Panc1 (cell line): ENCODE results near the gene PRH2.
A peak's percentile ranks its signal among the peaks of the same experiment; 100 is the strongest.

Experiments
- POLR2AphosphoS5 ChIP-seq: IDR thresholded peaks from 2 replicates; pipeline ENCODE4 v1.6.1; 2012; ENCODE audit warnings: mild to moderate bottlenecking, low read depth, low read length, moderate library complexity
- REST ChIP-seq, 2 experiments: IDR thresholded peaks; 2 replicates each; pipeline ENCODE4 v1.6.1; 2011 to 2012; ENCODE audit warnings: low read depth in 2 of 2, control low read depth in 1 of 2, low read length in 1 of 2, mild to moderate bottlenecking in 1 of 2, moderate library complexity in 1 of 2; ENCODE audit not compliant: insufficient read depth in 1 of 2
- SIN3A ChIP-seq: IDR thresholded peaks from 2 replicates; pipeline ENCODE4 v1.6.1; 2012; ENCODE audit warnings: low read depth, mild to moderate bottlenecking, low read length, moderate library complexity, borderline replicate concordance; ENCODE audit not compliant: insufficient read depth
- TCF7L2 ChIP-seq: IDR thresholded peaks from 2 replicates; pipeline ENCODE4 v1.6.1; 2011; ENCODE audit warnings: mild to moderate bottlenecking, low read depth, low read length, inconsistent platforms
- TF ChIP-seq, protein P1 (sequence below): fragments of 450-650 bp; IDR thresholded peaks from 2 replicates; pipeline ENCODE4 v1.5.1; 2017; ENCODE audit warnings: mild to moderate bottlenecking

- TF ChIP-seq REST (IDR thresholded peaks at IDR 0.05; ENCODE audit: insufficient read depth in 1 of 2, low read depth in 2 of 2, low read length in 1 of 2), result no peak
- TF ChIP-seq, protein P1, sequence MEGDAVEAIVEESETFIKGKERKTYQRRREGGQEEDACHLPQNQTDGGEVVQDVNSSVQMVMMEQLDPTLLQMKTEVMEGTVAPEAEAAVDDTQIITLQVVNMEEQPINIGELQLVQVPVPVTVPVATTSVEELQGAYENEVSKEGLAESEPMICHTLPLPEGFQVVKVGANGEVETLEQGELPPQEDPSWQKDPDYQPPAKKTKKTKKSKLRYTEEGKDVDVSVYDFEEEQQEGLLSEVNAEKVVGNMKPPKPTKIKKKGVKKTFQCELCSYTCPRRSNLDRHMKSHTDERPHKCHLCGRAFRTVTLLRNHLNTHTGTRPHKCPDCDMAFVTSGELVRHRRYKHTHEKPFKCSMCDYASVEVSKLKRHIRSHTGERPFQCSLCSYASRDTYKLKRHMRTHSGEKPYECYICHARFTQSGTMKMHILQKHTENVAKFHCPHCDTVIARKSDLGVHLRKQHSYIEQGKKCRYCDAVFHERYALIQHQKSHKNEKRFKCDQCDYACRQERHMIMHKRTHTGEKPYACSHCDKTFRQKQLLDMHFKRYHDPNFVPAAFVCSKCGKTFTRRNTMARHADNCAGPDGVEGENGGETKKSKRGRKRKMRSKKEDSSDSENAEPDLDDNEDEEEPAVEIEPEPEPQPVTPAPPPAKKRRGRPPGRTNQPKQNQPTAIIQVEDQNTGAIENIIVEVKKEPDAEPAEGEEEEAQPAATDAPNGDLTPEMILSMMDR, result 0 out of 2 replicates have a peak, but pooled peaks have one; percentile 0
- no peak for TF ChIP-seq POLR2AphosphoS5
- TF ChIP-seq TCF7L2, result no peak
- no peak for TF ChIP-seq SIN3A
Measured at GRCh38 chr12:10960211-10960610, 31.2 kb downstream of the PRH2 start.
